Ovary (tissue), 3 donors: ENCODE data around the gene UROD.

Experiments
- CTCF ChIP-seq, 3 donors: fragments of 450-650 bp in 2 of 3; fragments of 200-600 bp in 1 of 3; IDR thresholded peaks; one replicate each; pipeline versions ENCODE4 v1.5.1 to v1.8.0; 2016 to 2022; ENCODE audit warnings: antibody characterized with exemption in 3 of 3, mild to moderate bottlenecking in 1 of 3
- POLR2A ChIP-seq: fragments of 450-650 bp; IDR thresholded peaks from one replicate; pipeline ENCODE4 v1.6.1; 2017; ENCODE audit warnings: antibody characterized with exemption, mild to moderate bottlenecking, moderate library complexity
- donor health status: DM: no; HTN: no; CAD: no.

DNA sequence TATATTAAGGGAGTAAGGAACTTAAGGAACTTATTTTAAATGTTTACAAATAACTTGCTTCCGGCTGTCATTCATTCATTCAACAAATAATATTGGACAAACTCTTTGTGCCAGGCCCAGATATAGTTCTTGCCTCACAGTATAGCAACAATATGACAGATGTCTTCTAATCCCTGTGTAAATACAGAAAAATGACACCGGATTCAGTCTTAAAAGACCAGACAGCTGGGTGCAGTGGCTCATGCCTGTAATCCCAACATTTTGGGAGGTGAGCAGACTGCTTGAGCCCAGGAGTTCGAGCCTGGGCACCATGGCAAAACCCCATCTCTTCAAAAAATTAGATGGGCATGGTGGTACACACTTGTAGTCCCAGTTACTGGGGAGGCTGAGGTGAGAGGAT, 49.3 kb upstream of the UROD start:
- no peak for TF ChIP-seq CTCF (IDR thresholded peaks at IDR 0.05)
- no peak for TF ChIP-seq POLR2A
